GM04504 (cell line): ENCODE measurements around the gene CTIF.
A peak's percentile ranks its signal among the peaks of the same experiment; 100 is the strongest.

Experiments used
- DNase-seq: peaks from one replicate; pipeline ENCODE4 v3.0.0-alpha.2; 2012; ENCODE audit warnings: low read depth

The CTIF gene

DNA sequence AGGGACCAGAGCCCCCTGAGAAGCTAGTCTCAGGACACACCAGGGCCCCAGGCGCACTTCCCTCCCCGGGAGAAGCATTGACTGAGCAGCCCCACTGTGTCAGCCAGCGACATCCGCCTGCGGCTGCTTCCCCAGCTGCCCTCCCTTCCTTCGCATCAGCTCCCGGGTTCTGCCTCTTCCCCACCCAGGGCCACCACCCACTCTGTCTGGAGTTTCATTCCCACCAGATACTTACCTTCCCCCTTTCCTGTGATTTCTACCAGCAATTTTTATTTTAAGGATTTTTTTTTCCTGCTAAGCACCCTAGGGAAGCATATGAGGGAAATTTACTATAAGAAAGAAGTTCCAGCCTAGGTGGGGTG, 312.7 kb downstream of the CTIF start:
- DNase-seq = no peak

DNA sequence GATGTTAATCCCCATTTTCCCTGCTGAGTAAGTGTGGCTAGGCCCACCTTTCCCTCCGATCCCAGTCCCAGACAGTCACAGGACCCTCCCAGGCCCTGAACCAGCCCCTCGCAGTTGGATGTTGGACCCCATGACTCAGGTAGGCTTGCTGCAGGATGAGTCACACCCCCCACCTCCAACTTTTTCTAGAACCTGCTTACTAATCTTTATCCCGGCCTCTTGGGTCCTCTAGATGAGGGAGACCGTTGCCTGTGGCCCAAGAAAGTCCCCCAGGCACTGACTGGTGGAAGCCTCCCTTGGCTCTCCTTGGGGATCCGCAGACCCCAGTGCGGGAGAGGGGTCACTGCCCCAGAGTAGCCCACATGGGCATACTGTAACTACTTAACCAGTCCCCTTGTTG, 313.5 kb downstream of the CTIF start:
- DNase-seq = no peak

DNA sequence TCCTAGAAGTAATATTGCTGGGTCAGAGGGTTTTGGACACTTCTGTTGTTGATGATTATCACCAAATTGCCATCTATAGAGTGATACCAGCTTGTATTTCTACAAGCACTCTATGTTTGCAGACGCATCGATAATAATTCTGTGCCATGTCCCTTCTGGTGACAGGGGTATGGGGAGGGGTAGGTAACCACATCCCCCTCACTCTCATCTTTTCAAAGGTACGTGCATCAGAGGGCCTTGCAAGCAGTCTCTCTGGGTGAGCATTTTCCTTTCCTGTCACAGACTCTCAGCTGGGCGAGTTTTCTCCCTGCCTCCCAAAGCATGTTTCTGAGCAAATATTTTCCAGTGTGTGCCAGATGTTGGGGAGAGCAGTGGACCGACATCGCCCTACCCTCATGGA, 314.0 kb downstream of the CTIF start:
- no peak for DNase-seq

DNA sequence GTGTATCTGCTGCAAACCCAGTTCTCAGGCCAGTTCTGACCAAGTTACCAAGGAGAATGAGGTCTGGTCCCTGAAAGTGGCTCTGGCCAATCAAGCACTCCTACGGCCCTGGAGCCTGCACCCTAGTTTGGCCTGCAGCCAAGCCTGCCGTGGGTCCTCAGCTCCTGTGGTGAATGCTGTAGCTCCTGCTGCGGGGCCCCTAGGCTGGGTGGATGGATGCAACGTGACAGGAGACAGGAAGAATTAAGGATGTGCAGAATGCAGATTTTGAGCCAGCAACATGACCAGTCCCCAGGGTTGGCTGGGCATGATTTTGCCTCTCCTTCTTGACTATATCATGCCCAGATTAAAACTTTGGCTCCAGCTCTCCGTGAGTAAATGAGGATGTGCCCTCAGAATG, 314.8 kb downstream of the CTIF start:
- no peak for DNase-seq

DNA sequence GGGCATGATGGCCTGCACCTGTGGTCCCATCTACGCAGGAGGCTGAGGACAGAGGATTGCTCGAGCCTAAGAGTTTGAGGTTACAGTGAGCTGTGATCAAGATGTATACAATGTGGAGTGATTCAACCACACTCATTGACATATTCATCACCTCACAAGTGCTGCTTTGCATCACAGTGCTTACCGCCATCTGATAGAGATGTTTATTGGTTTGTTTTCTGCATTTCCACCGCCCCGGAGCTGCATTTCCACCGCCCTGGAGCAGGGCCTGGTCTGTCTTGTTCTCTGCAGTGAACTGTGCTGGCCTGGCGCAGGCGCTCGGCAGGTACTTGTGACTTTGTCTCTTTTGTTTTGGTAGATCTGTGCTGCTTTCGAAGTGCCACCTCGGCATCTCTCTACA, 315.9 kb downstream of the CTIF start:
- no peak for DNase-seq

DNA sequence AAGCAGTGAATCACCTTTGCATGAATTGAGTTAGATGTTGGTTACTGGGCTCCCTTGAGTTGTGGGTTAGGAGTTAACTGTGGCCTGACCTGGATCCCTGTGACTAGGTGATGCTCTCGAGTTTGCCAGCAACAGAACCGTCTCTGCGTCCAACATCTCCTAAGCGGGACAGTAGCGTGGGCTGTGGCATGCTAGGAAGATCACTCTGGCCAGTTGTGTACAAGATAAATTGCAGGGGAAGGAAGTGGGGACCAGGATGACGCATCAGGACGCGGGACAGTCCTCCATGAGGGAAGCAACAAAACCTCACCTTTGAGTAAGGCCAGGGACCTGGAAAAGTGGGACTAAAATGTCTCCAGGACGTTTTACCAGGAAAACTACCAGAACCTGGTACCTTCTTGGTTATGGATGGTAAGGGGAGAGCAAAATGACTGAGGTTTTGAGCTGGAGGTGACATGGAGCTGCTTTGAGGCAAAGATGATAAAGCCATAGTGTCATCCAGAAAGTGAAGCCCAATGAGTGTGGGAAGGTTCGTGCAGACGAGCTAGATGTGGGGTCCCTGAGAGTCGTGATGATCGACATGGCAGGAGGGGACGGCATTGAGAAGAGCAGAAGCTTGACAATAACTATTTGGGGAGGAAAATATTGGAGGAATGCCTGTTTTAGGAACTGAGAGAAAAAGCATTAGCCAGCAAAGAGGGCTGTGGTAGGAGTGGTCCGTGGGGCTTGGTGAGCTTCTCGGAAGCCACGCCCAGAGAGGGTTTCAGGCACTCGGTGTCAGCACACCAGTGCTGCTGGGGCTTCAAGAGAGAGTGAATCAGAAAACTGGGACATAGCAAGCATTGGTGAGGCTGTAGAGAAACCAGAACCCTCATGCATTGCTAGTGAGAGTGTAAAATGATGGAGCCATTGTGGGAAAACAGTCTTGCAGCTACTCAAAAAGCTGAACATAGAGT, 316.9 kb downstream of the CTIF start:
- no peak for DNase-seq

DNA sequence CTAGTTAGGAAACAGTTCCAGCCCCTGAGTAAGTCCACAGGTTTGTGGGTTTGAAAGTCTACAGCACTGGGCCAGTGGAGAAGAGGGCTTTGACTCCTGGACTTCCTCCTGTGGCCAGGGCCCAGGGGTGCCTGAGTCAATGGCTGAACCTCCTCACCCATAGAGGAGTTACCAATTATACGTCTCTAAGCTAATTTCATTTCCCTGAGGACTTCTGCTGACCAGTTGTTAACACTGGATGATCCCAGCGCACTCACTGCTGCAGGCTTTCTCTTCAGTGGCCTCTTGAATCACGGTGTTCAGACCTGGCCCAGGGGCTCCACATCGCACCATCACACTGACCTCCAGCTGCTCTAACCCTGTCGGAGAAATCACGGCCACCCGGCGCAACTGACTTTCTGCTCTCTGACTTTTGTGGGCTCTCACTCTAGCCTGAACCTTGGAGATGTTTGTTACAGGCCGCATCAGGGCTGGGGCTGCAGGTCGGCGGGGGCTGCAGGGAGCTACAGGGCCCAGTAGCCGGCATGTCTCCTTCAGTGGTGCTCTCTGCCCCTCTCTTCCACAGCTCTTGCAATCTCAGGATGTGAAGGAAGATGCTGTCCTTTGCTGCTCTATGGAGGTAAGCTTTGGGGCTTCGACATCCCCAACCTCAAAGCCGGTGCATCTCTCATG, 318.3 kb downstream of the CTIF start:
- no peak for DNase-seq

DNA sequence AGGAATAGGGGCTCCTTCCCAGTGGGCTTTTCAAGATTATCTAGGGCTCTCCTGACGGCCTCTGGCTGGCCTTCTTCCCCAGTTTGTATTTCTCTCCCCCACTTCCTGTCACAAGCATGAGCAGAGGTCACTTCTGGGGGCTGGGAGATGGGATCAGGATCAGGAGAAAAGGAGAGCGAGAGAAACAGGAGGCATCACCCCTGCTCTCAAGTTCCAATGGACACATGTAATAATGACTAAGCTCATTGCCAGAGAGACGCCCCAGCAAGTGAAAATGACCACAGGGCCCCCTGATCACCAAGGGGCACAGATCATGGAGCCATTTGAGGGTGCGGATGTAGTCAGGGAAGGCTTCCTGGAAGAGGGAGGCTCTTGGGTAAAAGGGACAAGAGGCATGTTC, 319.8 kb downstream of the CTIF start:
- DNase-seq = no peak

DNA sequence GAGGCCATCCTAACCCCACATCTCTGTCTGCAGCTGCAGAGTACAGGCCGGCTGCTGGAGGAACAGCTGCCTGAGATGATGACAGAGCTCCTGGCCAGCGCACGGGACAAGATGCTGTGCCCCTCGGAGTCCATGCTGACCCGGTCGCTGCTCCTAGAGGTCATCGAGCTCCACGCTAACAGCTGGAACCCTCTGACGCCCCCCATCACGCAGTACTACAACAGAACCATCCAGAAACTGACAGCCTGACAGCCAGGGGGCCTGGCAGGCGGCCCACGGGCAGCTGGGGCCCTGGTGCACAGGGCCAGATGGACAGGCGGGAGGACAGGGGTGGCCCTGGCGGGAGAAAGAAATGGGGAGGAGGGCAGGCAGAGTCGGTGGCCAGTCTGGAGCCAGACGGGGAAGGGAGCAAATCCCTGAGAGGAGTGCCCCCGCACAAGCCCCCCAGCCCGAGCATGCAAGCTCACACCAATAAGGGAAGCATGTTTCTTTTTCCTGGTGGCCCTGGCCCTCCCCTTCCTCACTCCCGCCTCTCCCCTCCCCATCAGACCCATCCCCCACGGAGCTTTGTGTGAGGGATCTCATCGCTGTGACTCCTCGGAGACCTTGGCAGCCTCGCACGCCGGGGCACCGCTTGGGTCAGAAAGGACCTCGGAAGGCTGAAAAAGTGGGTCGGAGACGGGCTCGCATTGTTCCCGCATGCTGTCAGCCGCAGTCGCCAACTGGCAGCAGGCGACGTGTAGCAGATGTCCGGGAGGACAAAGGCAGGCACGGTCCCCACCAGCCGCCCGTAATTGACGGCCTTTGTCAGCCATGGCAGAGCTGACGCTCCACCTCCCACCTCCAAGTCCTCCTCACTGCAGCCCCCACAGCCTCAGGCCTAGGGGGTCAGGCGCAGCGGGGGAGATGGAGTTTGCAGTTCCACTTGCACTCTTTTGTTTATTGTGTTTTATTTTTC, 320.8 kb downstream of the CTIF start:
- DNase-seq = no peak

DNA sequence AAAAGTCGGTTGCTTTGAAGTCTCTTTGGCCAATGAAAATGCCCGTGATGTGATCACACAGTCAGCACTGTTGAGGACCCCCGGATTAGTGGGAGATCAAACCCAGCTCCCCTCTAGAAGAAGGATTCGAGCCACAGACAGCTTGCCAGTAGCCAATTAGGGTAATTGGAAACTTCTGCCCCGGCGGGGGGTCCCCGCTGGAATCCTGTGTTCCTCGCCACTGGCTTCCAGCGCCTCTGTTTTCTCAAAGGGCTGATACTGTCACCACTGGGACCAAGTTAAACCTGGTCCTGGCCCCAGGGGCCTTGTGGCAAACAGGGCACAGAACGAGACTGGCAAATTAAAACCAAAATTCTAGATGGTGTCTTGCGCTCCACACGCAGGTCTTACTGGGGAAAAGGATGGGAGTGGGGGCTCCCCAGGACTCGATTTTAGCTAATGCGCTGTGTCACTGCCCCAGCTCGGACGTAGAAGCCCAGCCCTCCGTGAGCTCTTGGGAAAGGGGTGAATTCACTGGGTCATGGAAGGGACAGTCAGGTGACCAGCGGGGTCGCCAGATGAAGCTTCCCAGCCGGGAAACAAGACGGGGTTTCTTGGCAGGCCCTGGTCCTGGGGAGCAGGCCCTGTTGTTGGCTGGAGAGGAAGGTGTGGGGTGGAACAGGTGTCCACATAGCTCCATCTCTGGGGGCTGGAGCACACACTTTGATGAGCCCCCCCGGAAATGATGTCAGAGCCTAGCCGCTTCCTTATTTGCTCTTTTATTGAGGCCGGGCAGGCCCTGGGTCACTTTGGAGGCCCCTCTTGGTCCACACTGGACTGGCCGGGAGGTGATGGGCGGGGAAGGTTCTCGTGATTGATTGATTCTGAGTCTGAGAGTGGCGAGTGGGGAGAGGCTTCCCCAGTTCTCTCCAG, 321.7 kb downstream of the CTIF start:
- no peak for DNase-seq

DNA sequence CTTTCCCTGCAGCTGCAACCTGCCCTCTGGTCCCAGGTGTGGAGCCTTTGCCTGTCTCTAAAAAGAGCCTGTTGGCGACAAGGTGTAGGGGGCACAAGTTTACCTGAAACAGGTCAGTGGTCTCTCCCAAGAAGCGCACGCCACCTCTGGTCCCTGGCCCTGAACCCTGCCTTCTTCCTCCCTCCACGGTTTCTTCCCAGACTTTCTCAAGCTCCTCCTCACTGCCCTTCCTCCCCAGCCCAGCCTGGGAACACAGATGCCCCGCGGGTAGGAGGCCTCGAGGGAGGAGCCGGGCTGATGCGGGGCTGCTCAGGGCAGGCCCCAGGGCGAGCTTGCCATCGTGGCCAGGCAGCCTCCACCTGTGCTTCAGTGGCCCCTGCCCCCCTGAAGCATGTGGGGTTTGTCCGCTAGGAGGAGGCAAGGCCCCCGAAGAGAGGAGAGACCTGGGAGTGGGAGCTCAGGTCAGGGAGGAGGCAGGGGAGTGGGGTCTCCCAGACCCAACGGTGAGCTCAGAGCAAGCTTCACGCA, 322.4 kb downstream of the CTIF start:
- no peak for DNase-seq

DNA sequence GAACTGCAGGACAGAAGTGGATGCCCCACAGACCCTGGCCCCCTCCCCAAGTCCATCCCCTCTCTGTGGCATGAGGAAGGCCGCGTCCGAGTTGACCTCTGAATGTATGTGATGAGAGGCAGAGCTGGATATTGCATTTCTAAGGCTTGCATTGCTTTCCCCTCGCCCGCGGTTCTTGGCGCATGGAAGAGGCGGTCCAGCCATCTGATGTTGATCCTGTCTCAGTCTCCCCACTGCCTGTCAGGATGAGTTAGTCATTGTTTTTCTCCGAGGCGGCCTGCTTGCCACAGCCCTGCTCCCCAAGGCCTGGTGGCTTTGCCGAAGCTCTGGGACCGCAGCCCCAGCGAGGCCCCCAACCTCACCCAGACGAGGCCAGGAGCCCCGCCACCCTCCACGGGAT, 323.3 kb downstream of the CTIF start:
- DNase-seq = no peak

DNA sequence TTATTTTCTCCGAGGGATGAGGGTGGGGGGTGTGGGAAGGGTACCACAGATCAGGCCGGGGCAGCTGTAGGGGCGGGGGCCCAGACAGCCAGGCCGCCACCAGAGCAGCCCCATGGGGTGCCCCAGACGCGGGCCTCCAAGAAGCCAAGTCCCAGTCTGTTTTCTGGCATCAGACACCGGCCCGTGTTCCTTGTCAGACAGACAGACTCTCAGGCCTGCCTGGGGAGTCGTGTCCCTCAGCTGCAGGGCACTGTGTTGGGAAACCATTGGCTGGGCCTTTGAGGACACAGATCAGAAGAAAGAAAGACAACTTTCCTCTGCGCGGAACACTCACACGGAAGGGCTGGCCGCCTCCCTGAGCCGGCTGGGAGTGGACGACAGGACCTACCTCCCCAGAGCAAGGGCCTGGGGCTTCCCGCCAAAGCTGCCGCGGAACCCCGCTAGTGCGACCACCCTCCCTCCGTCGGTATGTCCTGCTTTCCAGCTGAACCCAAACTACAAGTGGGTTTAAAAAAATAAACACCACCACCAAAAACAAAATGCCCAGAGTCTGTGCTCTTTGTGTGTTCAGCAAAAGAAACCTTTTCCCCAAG, 323.9 kb downstream of the CTIF start:
- no peak for DNase-seq

DNA sequence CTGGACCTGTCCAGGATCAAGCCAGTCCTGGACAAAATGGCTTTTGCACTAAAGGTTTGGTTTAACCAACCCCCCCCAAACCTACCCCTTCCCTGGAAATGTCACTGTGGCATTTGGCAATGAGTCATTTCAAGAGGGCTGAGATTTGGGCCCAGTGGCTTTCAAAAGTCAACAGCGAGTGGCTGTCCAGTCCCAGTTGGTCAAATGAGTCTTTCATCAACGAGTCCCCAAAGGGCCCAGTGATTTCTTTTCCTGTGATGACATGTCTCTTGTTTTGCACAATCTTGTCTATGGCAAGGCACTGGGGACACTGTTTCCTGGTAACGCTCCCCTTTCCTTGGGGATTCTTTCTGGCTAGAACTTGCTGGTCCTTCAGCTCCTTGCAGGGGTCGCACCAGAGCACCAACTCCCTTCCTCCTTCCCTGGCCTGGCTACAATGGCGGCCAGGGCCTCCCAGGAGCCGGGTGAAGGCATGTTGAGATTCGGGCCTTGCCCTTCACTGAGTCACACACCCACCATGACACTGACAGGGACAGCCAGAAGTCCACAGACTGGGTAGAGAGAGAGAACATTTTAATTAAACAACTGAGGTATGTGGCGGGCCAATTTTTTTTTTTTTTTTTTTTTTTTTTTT, 324.7 kb downstream of the CTIF start:
- DNase-seq = no peak

DNA sequence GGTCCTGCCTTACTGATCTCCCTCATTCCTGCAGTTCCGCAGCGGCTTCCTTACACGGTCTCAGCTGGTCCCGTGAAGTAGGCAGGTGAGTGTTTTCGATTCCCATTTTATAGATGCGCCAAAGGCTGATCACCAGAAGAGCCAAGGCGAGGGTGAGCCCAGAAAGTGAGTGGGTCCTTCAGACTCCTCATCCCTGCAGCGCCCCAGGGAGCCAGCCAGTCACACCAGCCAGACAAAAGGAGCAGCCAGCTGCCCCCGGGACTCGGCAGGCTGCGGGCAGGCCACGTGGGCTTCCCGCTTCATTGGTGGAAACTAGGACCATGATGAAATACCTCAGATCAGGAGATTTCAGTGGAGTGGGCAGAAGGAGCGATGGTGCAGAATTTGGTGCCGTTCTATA, 326.0 kb downstream of the CTIF start:
- DNase-seq = no peak

DNA sequence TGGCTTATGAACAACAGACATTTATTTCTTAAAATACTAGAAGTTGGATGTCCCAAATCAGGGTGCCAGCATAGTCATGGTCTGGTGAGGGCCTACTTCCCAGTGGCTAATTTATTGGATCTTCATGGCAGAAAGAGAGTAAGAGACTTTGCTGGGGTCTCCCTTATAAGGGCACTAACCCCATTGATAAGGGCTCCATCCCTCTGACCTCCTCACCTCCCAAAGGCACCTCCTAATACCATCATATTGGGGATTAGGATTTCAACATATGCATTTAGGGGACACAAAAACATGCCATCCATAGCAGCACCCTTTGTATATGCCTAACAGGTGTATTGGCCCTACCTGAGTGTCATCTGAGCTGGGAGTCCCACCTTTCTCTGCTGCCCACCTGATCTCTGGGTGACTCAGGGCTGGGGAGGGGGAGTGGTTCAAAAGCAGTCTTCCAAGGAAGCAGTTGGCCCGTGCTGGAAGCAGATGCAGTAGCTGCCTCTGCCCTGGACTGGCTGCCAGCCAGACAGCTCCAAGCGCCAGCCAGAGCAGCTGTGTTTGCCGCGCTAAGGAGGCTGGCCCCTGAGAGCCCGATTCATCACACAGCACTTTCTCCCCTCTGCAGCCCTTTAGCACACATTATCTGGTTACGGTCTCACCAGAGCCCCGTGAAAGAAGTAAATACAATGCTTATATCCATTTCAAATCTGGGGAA, 327.4 kb downstream of the CTIF start:
- peak; percentile 38 for DNase-seq

DNA sequence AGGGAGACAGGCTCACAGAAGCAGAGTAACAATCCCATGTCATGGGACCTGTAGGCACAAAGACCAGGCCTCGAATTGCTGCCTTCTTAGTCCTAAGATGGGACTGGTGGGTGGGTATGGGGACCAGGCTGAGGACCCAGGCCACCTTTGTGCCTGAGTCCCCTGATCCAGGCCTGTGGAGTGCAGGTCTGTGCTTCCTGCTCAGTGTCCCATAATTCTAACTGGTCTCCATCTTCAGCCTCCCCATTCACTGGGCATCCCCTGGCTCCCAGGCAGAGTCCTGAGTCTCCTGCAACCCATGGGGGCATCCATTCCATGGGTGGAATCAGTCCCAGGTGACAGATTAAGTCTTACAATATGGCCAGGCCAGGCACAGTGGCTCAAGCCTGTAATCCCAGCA, 328.0 kb downstream of the CTIF start:
- DNase-seq = no peak

DNA sequence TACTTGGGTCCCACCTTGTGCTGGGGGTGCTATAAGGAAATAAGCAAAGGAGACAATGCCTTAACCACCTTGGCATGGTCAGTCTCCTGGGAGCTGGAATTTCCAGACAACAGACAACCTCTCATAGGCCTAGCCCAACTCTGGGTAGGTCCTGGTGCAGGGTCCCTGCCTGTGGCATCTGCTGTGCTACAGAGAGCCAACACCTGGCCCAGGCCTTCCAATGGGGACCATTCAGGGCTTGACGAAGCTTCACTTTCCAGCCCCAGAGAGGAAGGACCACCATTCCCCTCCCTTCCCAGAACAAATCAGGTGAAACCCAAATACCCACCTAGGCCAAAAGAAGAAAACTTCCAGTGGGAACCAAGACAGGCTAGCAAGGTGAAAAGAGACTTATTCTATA, 329.1 kb downstream of the CTIF start:
- no peak for DNase-seq
